Measurements from ENCODE around the gene TPGS1. TPM values are rescaled to one million over a fixed set of nuclear protein-coding genes. Genes with fewer than 3 reads are reported as not detected.

TPGS1 gene
- total RNA-seq, 1 donor from 2014 or later: 74.0 TPM

- no peak for DNase-seq
Measured at GRCh38 chr19:522726-523125, 15.4 kb downstream of the TPGS1 start.

DNA sequence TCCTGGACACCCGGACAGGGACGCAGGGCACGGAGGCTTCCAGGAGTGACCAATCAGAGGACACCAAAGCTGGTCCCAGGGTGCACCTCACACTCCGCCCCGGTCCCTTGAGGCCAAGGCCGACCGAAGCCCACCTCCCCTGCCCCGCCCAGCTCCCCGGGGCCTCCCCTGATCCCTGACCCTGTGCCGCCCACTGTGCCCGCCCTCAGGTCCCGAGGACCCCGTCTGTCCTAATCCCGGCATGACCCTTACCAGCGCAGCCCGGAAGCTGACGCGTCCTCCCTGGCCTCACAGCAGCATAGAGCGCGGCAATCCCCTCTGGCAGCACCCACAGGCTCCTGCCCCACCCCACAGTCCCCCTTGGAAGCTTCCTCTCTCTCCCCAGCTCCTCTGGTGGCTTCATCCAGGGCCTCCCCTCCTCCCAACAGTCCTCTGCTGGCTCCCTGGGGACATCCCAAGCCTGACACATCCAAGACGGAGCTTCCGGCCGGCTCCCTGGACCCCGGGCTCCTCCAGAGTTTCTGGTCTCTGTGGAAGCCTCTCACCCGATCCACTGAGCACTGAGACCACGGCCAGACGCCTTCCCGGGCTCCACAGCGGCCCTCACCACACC lies 16.9 kb downstream of the TPGS1 start:
- DNase-seq: no peak

GRCh38 chr19:525029-525428 lies 17.7 kb downstream of the TPGS1 start:
- DNase-seq: no peak

GRCh38 chr19:525857-526419 lies 18.6 kb downstream of the TPGS1 start:
- no peak for DNase-seq

- DNase-seq: no peak
Measured at GRCh38 chr19:530134-531008, 23.1 kb downstream of the TPGS1 start.

GRCh38 chr19:531009-531752 lies 23.9 kb downstream of the TPGS1 start:
- DNase-seq: peak; percentile 86

DNA sequence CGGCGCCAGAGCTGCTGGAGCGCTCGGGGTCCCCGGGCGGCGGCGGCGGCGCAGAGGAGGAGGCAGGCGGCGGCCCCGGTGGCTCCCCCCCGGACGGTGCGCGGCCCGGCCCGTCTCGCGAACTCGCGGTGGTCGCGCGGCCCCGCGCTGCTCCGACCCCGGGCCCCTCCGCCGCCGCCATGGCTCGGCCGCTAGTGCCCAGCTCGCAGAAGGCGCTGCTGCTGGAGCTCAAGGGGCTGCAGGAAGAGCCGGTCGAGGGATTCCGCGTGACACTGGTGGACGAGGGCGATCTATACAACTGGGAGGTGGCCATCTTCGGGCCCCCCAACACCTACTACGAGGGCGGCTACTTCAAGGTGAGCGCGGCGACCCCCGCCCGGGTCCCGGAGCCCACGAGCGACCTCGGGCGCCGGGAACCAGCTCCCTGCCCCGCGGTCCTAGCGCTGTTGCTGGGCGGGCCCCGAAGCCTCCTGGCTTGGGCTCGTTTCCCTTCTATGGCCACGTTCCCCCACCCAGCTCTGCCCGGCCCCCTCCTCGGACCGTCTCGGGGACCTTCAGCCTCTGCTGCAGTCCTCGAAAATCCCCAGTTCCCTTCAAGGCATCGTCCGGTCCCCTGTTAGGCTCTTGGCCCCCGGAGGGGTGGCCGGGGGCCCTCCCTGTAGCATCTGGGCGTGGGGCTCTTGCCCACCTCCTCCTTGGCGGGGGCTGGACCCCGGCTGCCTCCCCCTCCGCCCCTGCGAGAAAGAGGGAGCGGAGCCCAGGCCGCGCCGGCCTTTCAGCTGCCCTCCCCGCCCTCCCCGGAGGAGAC lies 24.7 kb downstream of the TPGS1 start, which contains the start of gene CDC34:
CDC34 (plus strand) TSS at position 8 of the 808 bp plus-strand sequence; CDS start at position 180, 172 bp downstream.
- peak; percentile 36 for DNase-seq

DNA sequence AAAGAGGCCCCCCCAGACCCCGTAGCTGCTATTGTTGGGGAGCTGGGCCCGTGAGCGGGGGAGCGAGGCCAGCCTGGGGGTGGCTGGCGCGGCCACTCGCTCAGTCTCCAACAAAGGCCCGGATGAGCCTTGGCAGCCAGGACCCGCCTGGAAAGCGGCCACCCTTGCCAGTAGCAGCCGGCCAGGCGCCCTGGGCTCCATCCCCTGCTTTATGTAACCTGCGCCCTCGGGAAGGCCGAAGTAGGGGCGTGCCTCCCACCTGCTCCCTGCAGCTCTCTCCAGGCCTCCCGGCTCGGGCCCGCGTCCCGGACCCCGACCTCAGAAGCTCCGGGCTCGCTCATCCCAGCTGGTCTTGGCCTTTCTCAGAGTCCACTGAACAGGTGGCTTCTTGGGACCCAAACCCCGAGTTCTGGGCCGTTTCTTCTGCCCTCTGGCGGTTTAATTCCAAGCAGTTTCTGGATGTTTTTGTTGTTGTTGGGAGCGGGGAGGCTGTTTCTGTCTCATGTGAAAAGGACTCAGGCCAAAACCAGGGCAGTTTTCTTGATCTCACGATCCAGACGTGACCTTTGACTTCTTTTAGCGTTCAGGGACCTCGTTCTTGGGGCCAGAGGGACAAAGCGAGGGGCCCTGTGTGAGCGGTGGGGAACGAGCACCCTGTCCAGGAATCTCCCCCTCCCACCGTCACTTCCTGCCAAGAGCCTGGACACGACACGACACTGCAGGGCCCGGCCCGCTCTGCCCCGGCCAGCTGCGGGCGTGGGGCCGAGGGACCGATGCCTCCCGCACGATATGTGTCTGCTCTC lies 25.5 kb downstream of the TPGS1 start:
- peak; percentile 82 for DNase-seq

DNA sequence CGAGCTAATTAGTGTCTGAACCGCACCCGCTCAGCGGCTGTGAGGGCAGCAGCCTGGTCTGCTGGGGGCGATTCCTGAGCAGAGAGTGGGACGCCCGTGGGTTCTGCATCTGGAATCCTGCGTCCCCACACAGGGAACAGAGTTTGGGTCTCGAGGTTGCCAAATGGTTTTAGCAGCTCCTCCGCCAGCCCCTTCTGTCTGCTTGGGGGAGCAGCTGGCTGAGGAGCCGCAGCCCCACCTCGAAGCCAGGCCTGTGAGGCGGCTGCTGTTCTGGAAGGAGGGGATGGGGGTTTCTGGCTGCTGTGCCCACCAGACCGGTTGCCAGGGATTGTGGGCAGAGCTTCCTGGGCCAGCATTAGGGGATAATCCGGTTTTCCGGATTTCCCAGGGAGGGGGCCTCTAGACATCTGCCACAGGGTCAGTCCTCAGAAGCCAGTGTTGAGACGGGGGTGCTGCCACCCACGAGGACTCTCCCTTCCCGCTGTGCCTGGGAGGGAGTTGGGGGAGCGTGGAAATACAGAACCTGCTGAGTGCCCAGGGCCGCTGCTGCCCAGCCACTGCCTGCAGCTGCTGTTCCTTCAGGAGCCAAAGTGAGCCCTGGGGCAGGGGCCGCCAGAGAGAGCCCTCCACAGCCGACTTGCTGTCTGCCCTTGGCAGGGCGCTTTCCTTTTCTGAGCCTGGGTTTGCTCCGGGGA lies 26.2 kb downstream of the TPGS1 start:
- peak; percentile 19 for DNase-seq

GRCh38 chr19:534088-534487 lies 26.8 kb downstream of the TPGS1 start:
- no peak for DNase-seq

- peak; percentile 26 for DNase-seq
Measured at GRCh38 chr19:535017-535835, 27.9 kb downstream of the TPGS1 start.

DNA sequence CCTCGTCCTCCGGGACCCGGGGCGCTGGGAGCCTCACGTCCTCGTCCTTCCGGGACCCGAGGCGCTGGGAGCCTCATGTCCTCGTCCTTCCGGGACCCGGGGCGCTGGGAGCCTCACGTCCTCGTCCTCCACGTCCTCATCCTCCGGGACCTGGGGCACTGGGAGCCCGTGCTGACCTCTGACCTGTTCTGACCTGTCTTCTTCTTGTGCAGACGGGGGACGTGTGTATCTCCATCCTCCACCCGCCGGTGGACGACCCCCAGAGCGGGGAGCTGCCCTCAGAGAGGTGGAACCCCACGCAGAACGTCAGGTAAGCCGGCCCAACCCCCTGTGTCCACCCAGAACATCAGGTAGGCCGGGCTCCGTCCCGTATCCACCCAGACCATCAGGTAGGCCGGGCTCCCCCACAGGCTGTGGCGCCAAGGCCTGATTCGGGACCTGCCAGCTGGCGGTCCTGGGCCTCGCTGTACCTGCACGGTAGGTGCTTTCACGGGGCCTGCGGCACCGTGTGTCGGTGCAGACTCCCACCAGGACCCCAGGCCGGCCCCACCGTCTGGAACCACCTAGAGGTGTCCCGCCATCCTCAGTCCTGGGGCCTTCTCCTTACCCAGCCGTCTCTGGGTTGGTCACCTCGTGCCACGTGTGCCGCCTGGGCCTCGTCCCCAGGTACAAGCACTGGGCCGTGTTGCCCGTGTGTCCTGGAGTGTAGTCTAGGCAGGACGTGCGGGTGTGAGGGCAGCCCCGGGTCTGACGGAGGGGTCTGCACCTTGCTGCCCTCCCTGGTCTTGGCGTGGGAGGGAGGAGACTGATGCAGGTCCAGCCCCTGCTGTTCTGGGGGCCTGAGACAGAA lies 29.0 kb downstream of the TPGS1 start:
- no peak for DNase-seq

GRCh38 chr19:536881-537404 lies 29.6 kb downstream of the TPGS1 start:
- no peak for DNase-seq

DNA sequence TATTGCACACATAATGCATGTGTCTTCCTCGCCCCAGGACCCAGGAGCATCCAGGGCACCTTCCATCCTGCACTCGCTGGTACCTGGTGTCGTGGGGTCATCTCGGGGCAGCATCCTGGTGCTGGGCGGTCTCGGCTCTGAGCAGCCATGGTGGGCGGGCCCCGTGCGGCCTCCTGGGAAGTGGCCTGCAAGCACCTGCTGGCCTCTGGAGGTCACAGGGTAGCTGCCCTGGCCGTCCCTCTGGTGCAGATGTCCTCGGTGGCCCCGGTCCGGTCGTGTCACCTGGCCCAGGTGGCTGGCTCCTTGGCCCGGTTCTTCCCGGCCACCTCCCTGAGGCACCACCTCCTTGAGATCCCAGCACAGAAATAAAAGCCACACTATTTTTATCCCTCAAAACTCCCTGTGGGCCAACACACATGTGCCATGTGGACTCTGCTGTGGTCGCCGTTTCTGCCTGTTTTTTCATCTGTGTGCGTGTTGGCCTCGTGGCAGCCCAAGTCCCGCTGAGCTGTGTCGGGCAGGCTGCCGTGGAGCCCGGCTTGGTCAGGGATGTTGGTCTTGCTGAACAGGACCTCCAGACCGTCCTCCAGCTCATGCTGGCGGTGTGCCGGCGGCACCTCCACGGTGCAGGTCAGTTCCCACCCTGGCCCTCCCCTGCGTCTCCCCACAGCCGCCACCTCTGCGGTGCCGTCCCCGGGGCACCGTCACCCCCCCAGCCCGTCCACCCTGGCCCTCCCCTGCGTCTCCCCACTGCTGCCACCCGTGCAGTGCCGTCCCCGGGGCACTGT lies 31.5 kb downstream of the TPGS1 start:
- DNase-seq: no peak

DNA sequence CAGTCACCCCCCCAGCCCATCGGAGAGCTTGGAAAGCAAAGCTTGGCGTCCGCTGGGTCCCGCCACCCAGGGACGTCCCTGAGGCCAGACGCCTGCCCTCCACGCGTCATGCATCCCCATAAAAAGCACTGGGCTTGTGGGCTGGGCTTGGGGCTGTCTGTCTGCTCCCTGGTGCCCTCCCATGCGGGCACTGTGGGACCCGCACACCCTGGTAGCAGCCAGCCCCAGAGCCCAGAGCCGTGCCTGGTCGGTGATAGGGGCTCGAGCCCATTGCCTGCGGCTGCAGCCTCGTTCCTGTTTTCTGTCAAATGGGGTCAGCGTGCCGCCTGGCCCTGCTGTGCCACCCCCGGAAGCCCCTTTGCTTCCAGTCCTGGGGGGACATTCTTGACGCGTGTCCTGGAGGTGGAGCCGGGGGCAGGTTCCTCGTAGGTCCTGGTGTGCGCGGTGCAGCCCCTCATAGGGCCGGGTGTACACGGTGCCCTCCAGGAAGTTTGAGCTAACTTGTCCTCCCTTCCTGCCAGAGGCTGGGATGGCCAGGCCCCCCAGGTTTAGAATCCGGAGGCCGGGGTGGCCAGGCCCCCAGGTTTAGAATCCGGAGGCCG lies 32.2 kb downstream of the TPGS1 start:
- DNase-seq: no peak

- no peak for DNase-seq
Measured at GRCh38 chr19:540867-541637, 33.8 kb downstream of the TPGS1 start.

Data from dermis blood vessel endothelial cell (primary cell).